ENCODE measurements around the gene DLG3. TPM values are rescaled to one million over a fixed set of nuclear protein-coding genes. Genes with fewer than 3 reads are reported as not detected.
A peak's percentile ranks its signal among the peaks of the same experiment; 100 is the strongest.

The DLG3 gene
- total RNA-seq, 1 donor from 2014 or later, result 12.5 TPM

- Mint-ChIP-seq H3K27me3 (ENCODE audit: unreplicated experiment) (no peaks in the 10 kb centered on the region), H3K27ac (ENCODE audit: unreplicated experiment) (no peak overlapping the region), H3K36me3 (ENCODE audit: unreplicated experiment) (peaks cover 7% of the 10 kb centered on the region), H3K4me3 (ENCODE audit: unreplicated experiment) (no peak overlapping the region), H3K4me1 (ENCODE audit: unreplicated experiment) (no peaks in the 10 kb centered on the region), H3K9me3 (ENCODE audit: unreplicated experiment) (peaks cover 10% of the 10 kb centered on the region)
- no peak for DNase-seq (ENCODE audit: extremely low spot score, unreplicated experiment)
- no peak for TF ChIP-seq CTCF (IDR thresholded peaks at IDR 0.05)
Observed at GRCh38 chrX:70470850-70471289, 26.2 kb downstream of the DLG3 start.

- Mint-ChIP-seq H3K4me3 (ENCODE audit: unreplicated experiment) (no peak overlapping the region), H3K27ac (ENCODE audit: unreplicated experiment) (peak overlapping the region; percentile 90)
Observed at GRCh38 chrX:70476166-70476933, 31.7 kb downstream of the DLG3 start.

GRCh38 chrX:70476934-70477733 is 32.5 kb downstream of the DLG3 start:
- no peak for DNase-seq (ENCODE audit: extremely low spot score, unreplicated experiment)
- no peak for TF ChIP-seq CTCF (IDR thresholded peaks at IDR 0.05)
- H3K4me3 Mint-ChIP-seq (ENCODE audit: unreplicated experiment), result no peak overlapping the region

More at GRCh38 chrX:70476166-70476933, 31.7 kb downstream of the DLG3 start:
- no peak for DNase-seq (ENCODE audit: extremely low spot score, unreplicated experiment)
- H3K9me3 Mint-ChIP-seq (ENCODE audit: unreplicated experiment), result peaks cover 4% of the 10 kb centered on the region
- H3K4me1 Mint-ChIP-seq (ENCODE audit: unreplicated experiment), result peaks cover 43% of the 10 kb centered on the region
- TF ChIP-seq CTCF (IDR thresholded peaks at IDR 0.05), result no peak
- no peaks in the 10 kb centered on the region for H3K27me3 Mint-ChIP-seq (ENCODE audit: unreplicated experiment)
- H3K36me3 Mint-ChIP-seq (ENCODE audit: unreplicated experiment), result peaks cover 5% of the 10 kb centered on the region

GRCh38 chrX:70477734-70478075 is 33.1 kb downstream of the DLG3 start:
- no peak for TF ChIP-seq CTCF (IDR thresholded peaks at IDR 0.05)
- peaks cover under 1% of the 10 kb centered on the region for H3K36me3 Mint-ChIP-seq (ENCODE audit: unreplicated experiment)
- H3K27ac Mint-ChIP-seq (ENCODE audit: unreplicated experiment), result peak overlapping the region; percentile 90
- peaks cover 43% of the 10 kb centered on the region for H3K4me1 Mint-ChIP-seq (ENCODE audit: unreplicated experiment)
- H3K4me3 Mint-ChIP-seq (ENCODE audit: unreplicated experiment), result no peak overlapping the region
- DNase-seq (ENCODE audit: extremely low spot score, unreplicated experiment), result no peak
- peaks cover 4% of the 10 kb centered on the region for H3K9me3 Mint-ChIP-seq (ENCODE audit: unreplicated experiment)
- no peaks in the 10 kb centered on the region for H3K27me3 Mint-ChIP-seq (ENCODE audit: unreplicated experiment)

More at GRCh38 chrX:70476934-70477733, 32.5 kb downstream of the DLG3 start:
- H3K4me1 Mint-ChIP-seq (ENCODE audit: unreplicated experiment), result peaks cover 43% of the 10 kb centered on the region
- peak overlapping the region; percentile 90 for H3K27ac Mint-ChIP-seq (ENCODE audit: unreplicated experiment)
- no peaks in the 10 kb centered on the region for H3K27me3 Mint-ChIP-seq (ENCODE audit: unreplicated experiment)
- peaks cover 4% of the 10 kb centered on the region for H3K9me3 Mint-ChIP-seq (ENCODE audit: unreplicated experiment)
- peaks cover 3% of the 10 kb centered on the region for H3K36me3 Mint-ChIP-seq (ENCODE audit: unreplicated experiment)
